Panc1 (cell line): ENCODE results near the gene COL4A2.

ENCODE experiments used
- CTCF ChIP-seq: fragments of 450-650 bp; IDR thresholded peaks from 2 replicates; pipeline ENCODE4 v1.5.1; 2017; ENCODE audit warnings: mild to moderate bottlenecking
- POLR2AphosphoS5 ChIP-seq: IDR thresholded peaks from 2 replicates; pipeline ENCODE4 v1.6.1; 2012; ENCODE audit warnings: mild to moderate bottlenecking, low read depth, low read length, moderate library complexity
- SIN3A ChIP-seq: IDR thresholded peaks from 2 replicates; pipeline ENCODE4 v1.6.1; 2012; ENCODE audit warnings: low read depth, mild to moderate bottlenecking, low read length, moderate library complexity, borderline replicate concordance; ENCODE audit not compliant: insufficient read depth
- TCF7L2 ChIP-seq: IDR thresholded peaks from 2 replicates; pipeline ENCODE4 v1.6.1; 2011; ENCODE audit warnings: mild to moderate bottlenecking, low read depth, low read length, inconsistent platforms
- TF ChIP-seq, protein P1 (sequence below), 2 experiments: IDR thresholded peaks; 2 replicates each; pipeline ENCODE4 v1.6.1; 2011 to 2012; ENCODE audit warnings: low read depth in 2 of 2, control low read depth in 1 of 2, low read length in 1 of 2, mild to moderate bottlenecking in 1 of 2, moderate library complexity in 1 of 2; ENCODE audit not compliant: insufficient read depth in 1 of 2

GRCh38 chr13:110289661-110290060, 17.4 kb upstream of the COL4A2 start:
- TF ChIP-seq CTCF = no peak
- TF ChIP-seq POLR2AphosphoS5 = no peak
- TF ChIP-seq TCF7L2 = no peak
- TF ChIP-seq, protein P1, sequence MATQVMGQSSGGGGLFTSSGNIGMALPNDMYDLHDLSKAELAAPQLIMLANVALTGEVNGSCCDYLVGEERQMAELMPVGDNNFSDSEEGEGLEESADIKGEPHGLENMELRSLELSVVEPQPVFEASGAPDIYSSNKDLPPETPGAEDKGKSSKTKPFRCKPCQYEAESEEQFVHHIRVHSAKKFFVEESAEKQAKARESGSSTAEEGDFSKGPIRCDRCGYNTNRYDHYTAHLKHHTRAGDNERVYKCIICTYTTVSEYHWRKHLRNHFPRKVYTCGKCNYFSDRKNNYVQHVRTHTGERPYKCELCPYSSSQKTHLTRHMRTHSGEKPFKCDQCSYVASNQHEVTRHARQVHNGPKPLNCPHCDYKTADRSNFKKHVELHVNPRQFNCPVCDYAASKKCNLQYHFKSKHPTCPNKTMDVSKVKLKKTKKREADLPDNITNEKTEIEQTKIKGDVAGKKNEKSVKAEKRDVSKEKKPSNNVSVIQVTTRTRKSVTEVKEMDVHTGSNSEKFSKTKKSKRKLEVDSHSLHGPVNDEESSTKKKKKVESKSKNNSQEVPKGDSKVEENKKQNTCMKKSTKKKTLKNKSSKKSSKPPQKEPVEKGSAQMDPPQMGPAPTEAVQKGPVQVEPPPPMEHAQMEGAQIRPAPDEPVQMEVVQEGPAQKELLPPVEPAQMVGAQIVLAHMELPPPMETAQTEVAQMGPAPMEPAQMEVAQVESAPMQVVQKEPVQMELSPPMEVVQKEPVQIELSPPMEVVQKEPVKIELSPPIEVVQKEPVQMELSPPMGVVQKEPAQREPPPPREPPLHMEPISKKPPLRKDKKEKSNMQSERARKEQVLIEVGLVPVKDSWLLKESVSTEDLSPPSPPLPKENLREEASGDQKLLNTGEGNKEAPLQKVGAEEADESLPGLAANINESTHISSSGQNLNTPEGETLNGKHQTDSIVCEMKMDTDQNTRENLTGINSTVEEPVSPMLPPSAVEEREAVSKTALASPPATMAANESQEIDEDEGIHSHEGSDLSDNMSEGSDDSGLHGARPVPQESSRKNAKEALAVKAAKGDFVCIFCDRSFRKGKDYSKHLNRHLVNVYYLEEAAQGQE (IDR thresholded peaks at IDR 0.05; ENCODE audit: insufficient read depth in 1 of 2, low read depth in 2 of 2, low read length in 1 of 2) = no peak
- TF ChIP-seq SIN3A = no peak
